H1 (cell line): ENCODE data around the gene RPL7L1. TPM values are rescaled to one million over a fixed set of nuclear protein-coding genes. Genes with fewer than 3 reads are reported as not detected.

Experiments used
- CTCF ChIA-PET: fragments of 300-600 bp; sonication (Branson Sonifier 250); formaldehyde crosslinking; loops from one replicate; lab custom pipeline; 2021; ENCODE audit not compliant: partially characterized antibody; lab: Charles Lee
- POLR2A ChIA-PET: fragments of 300-600 bp; sonication (Branson Sonifier 250); formaldehyde crosslinking; loops from one replicate; lab custom pipeline; 2021; ENCODE audit warnings: inconsistent platforms; ENCODE audit not compliant: partially characterized antibody; lab: Charles Lee
- DNase-seq, 2 experiments: peaks; one replicate each; pipeline versions ENCODE4 v3.0.0 to v3.0.0-alpha.2; 2010 to 2022; ENCODE audit warnings: low spot score in 2 of 2, low read depth in 1 of 2, mixed read lengths in 1 of 2
- FAIRE-seq: peaks from 2 replicates; lab custom pipeline; 2011; peaks lifted over from hg19 to GRCh38; lab: Jason Lieb, UNC
- H2AFZ ChIP-seq: 2 replicates; pipeline ENCODE4 v1.8.1; 2012; ENCODE audit warnings: low read length, inconsistent platforms
- H2AK5ac ChIP-seq: 2 replicates; pipeline ENCODE4 v1.6.1; 2013; ENCODE audit warnings: low read depth, low read length
- H2BK120ac ChIP-seq: replicated peaks from 2 replicates; pipeline ENCODE3; 2013; ENCODE audit warnings: low read depth, low read length, inconsistent platforms
- H2BK12ac ChIP-seq: 2 replicates; pipeline ENCODE4 v1.6.1; 2013; ENCODE audit warnings: low read depth, low read length
- H2BK15ac ChIP-seq: 2 replicates; pipeline ENCODE4 v1.6.1; 2013; ENCODE audit warnings: low read length
- H2BK20ac ChIP-seq: 2 replicates; pipeline ENCODE4 v1.6.1; 2013; ENCODE audit warnings: low read length
- H2BK5ac ChIP-seq: 2 replicates; pipeline ENCODE4 v1.6.1; 2013; ENCODE audit warnings: low read depth, low read length
- H3K14ac ChIP-seq: 2 replicates; pipeline ENCODE4 v1.6.1; 2013; ENCODE audit warnings: inconsistent platforms; ENCODE audit not compliant: insufficient read length
- H3K18ac ChIP-seq: 2 replicates; pipeline ENCODE4 v1.6.1; 2013; ENCODE audit warnings: low read length; ENCODE audit errors: extremely low read depth
- H3K23ac ChIP-seq: 2 replicates; pipeline ENCODE4 v1.6.1; 2013; ENCODE audit warnings: inconsistent platforms; ENCODE audit not compliant: insufficient read length
- H3K23me2 ChIP-seq: 2 replicates; pipeline ENCODE4 v1.6.1; 2013; ENCODE audit warnings: low read depth, low read length
- H3K27ac ChIP-seq: 2 replicates; pipeline ENCODE4 v1.6.1; 2011; ENCODE audit warnings: low read depth, low read length, inconsistent platforms
- H3K27me3 ChIP-seq, 4 experiments: replicated peaks in 1 of 4; 1 replicate in 1 of 4; 2 replicates in 3 of 4; pipeline versions ENCODE4 v1.6.1 to v1.8.1; 2011 to 2013; ENCODE audit warnings: low read length in 3 of 4, mild to moderate bottlenecking in 3 of 4, inconsistent platforms in 2 of 4, mixed read lengths in 2 of 4, moderate library complexity in 1 of 4; ENCODE audit not compliant: control insufficient read depth in 3 of 4, insufficient read depth in 3 of 4; ENCODE audit errors: extremely low read depth in 1 of 4
- H3K36me3 ChIP-seq, 4 experiments: 2 replicates each; pipeline versions ENCODE4 v1.6.1 to v1.8.1; 2011 to 2013; ENCODE audit warnings: mild to moderate bottlenecking in 4 of 4, low read length in 3 of 4, moderate library complexity in 2 of 4, control low read depth in 1 of 4, inconsistent platforms in 1 of 4; ENCODE audit not compliant: insufficient read depth in 4 of 4, control insufficient read depth in 2 of 4
- H3K4ac ChIP-seq: replicated peaks from 2 replicates; pipeline ENCODE3; 2013; ENCODE audit warnings: low read length, low read depth, mixed read lengths, inconsistent platforms; ENCODE audit not compliant: insufficient read length
- H3K4me1 ChIP-seq, 4 experiments: replicated peaks in 1 of 4; 1 replicate in 1 of 4; 2 replicates in 3 of 4; pipeline versions ENCODE4 v1.6.1 to v1.8.1; 2011 to 2013; ENCODE audit warnings: low read length in 3 of 4, inconsistent platforms in 2 of 4, mixed read lengths in 1 of 4; ENCODE audit not compliant: insufficient read depth in 4 of 4, control insufficient read depth in 3 of 4
- H3K4me2 ChIP-seq, 2 experiments: 2 replicates each; pipeline versions ENCODE4 v1.6.1 to v1.8.1; 2011 to 2013; ENCODE audit warnings: low read depth in 2 of 2, low read length in 2 of 2, control low read depth in 1 of 2, inconsistent platforms in 1 of 2, mild to moderate bottlenecking in 1 of 2; ENCODE audit not compliant: insufficient read depth in 1 of 2
- H3K4me3 ChIP-seq, 4 experiments: fragments of 200-600, 300-600 bp in 1 of 4; sonication (generic), shearing (Covaris generic), sonication (Bioruptor Twin) in 1 of 4; 2 replicates each; pipeline versions ENCODE4 v1.5.1 to v1.8.1; 2011 to 2016; ENCODE audit warnings: low read length in 4 of 4, low read depth in 3 of 4, control low read depth in 2 of 4, inconsistent platforms in 2 of 4, mild to moderate bottlenecking in 2 of 4, mixed read lengths in 1 of 4, moderate library complexity in 1 of 4; ENCODE audit not compliant: insufficient read depth in 2 of 4; ENCODE audit errors: extremely low read depth in 1 of 4
- H3K56ac ChIP-seq: replicated peaks from 2 replicates; pipeline ENCODE3; 2013; ENCODE audit warnings: low read depth, mild to moderate bottlenecking, mixed read lengths, low read length, inconsistent platforms; ENCODE audit not compliant: insufficient read length
- H3K79me1 ChIP-seq: 2 replicates; pipeline ENCODE4 v1.6.1; 2013; ENCODE audit warnings: low read depth, low read length, control low read depth
- H3K79me2 ChIP-seq, 2 experiments: 2 replicates each; pipeline versions ENCODE4 v1.6.1 to v1.8.1; 2012 to 2013; ENCODE audit warnings: low read length in 2 of 2, mild to moderate bottlenecking in 2 of 2, inconsistent platforms in 1 of 2; ENCODE audit not compliant: insufficient read depth in 2 of 2, control insufficient read depth in 1 of 2
- H3K9ac ChIP-seq, 4 experiments: replicated peaks in 1 of 4; 1 replicate in 1 of 4; 2 replicates in 3 of 4; pipeline versions ENCODE4 v1.6.1 to v1.8.1; 2011 to 2013; ENCODE audit warnings: low read depth in 3 of 4, low read length in 3 of 4, control low read depth in 2 of 4, mild to moderate bottlenecking in 2 of 4, moderate library complexity in 2 of 4, inconsistent platforms in 1 of 4; ENCODE audit errors: extremely low read depth in 1 of 4
- H3K9me3 ChIP-seq, 2 experiments: 2 replicates each; pipeline versions ENCODE4 v1.6.1 to v1.8.1; 2012 to 2013; ENCODE audit warnings: mild to moderate bottlenecking in 2 of 2, moderate library complexity in 2 of 2, control low read depth in 1 of 2, inconsistent platforms in 1 of 2, low read depth in 1 of 2, low read length in 1 of 2, mixed read lengths in 1 of 2; ENCODE audit not compliant: insufficient read depth in 2 of 2
- H4K20me1 ChIP-seq, 2 experiments: replicated peaks in 1 of 2; 2 replicates each; pipeline versions ENCODE3 to v1.8.1; 2011 to 2013; ENCODE audit warnings: inconsistent platforms in 2 of 2, low read length in 2 of 2, mild to moderate bottlenecking in 1 of 2; ENCODE audit not compliant: insufficient read depth in 2 of 2, control insufficient read depth in 1 of 2
- H4K5ac ChIP-seq: 2 replicates; pipeline ENCODE4 v1.6.1; 2013; ENCODE audit warnings: low read length, low read depth, mixed read lengths, inconsistent platforms; ENCODE audit not compliant: insufficient read length
- H4K8ac ChIP-seq: 2 replicates; pipeline ENCODE4 v1.8.0; 2013; ENCODE audit warnings: mild to moderate bottlenecking, moderate library complexity, low read length, inconsistent platforms; ENCODE audit not compliant: insufficient read depth; ENCODE audit errors: extremely low read depth
- H4K91ac ChIP-seq: replicated peaks from 2 replicates; pipeline ENCODE3; 2013; ENCODE audit warnings: low read length, mixed read lengths, inconsistent platforms; ENCODE audit not compliant: insufficient read length
- SIN3A ChIP-seq, 2 experiments: IDR thresholded peaks in 1 of 2; conservative IDR thresholded peaks in 1 of 2; 2 replicates each; pipeline ENCODE4 v1.6.1; 2011 to 2012; ENCODE audit warnings: low read length in 2 of 2, improper control_type of control experiment in 1 of 2, low read depth in 1 of 2, mild to moderate bottlenecking in 1 of 2
- WGBS, 2 experiments: shearing (Covaris generic) in 1 of 2; methylation state at CpG; one replicate each; pipeline versions ENCODE4 v1.1.6 to v1.1.7; 2013 to 2015; ENCODE audit warnings: low lambda C conversion rate in 2 of 2, mixed read lengths in 2 of 2, inconsistent platforms in 1 of 2, low coverage in 1 of 2, missing lambda C conversion rate in 1 of 2; ENCODE audit not compliant: insufficient replicate concordance in 2 of 2, insufficient coverage in 1 of 2, insufficient read length in 1 of 2; ENCODE audit errors: extremely low coverage in 1 of 2, missing lambda C conversion rate in 1 of 2; 5-methylcytosine and 5-hydroxymethylcytosine counted together
- polyA plus RNA-seq, 7 experiments: library from polyadenylated mRNA; depleted of rRNA in 3 of 7; stranded (reverse) in 5 of 7; unstranded in 2 of 7; fragments of >200 nt in 5 of 7; fragments of 200-250 nt in 2 of 7; gene quantifications; 1 replicate in 5 of 7; 2 replicates in 1 of 7; 4 replicates in 1 of 7; pipeline versions ENCODE4 v1.2.1 to v1.2.3, GENCODE V29; 2011 to 2013; ENCODE audit warnings: missing spikeins in 2 of 7, mixed read lengths in 2 of 7
- total RNA-seq: library from RNA; stranded (reverse); fragmentation: NEBNext Ultra II Directional; extraction: Animal tissue kit (Norgen Biotek cat#: 25700); gene quantifications from 2 replicates; pipeline ENCODE4 v1.2.1, GENCODE V29; 2021

RPL7L1 gene
- total and polyA plus RNA-seq, 2 of the 8 experiments (the other 6 are each of a cell fraction or from before 2014, with no cell fraction given): 31.0 to 117 TPM

GRCh38 chr6:42891199-42891722, 11.8 kb downstream of the RPL7L1 start:
- H3K23me2 ChIP-seq: peaks cover 4% of the 10 kb centered on the region; the same call in 1 of the 2 replicates
- WGBS, 2 experiments: 64% methylated on average over 17 of the region's 17 CpGs; no CpG with 5 or more reads in 1 of the 2 experiments
- ChIA-PET CTCF (interaction anchor here (0.8 to 1.0 kb wide), 2 partner anchors 13 to 206 kb away, joined by 3 read pairs; no protein-coding TSS in a partner anchor), POLR2A (interaction anchor here (0.7 to 7.0 kb wide), 21 partner anchors 8 to 450 kb away, joined by 3 to 130 read pairs (median 4); partner anchors contain the start of genes BICRAL, CNPY3, PEX6 and RPL7L1)
- no peaks in the 10 kb centered on the region for H4K20me1 ChIP-seq
- peak overlapping the region; percentile 74 to 97 for H3K4me2 ChIP-seq
- H3K36me3 ChIP-seq: peaks cover 0 to 11% (median 4%) of the 10 kb centered on the region in 4 experiments; a peak in 4 of 8 replicates
- H3K9me3 ChIP-seq: no peaks in the 10 kb centered on the region
- no peak overlapping the region for H2BK20ac ChIP-seq
- peak overlapping the region in 3 of 4 experiments; percentile 68 to 95 (median 91); a peak in 4 of 7 replicates for H3K9ac ChIP-seq
- no peaks in the 10 kb centered on the region for H3K27me3 ChIP-seq
- H3K27ac ChIP-seq: peak overlapping the region; percentile 94; the same call in 1 of the 2 replicates
- peak overlapping the region; percentile 89 for H4K5ac ChIP-seq
- no peak for FAIRE-seq
- no peaks in the 10 kb centered on the region for H3K79me1 ChIP-seq
- peak overlapping the region; percentile 82; the same call in 1 of the 2 replicates for H2BK5ac ChIP-seq
- H3K56ac ChIP-seq: peak overlapping the region; percentile 89
- H3K18ac ChIP-seq: peak overlapping the region; percentile 72; the same call in 1 of the 2 replicates
- H2BK120ac ChIP-seq: no peak overlapping the region
- no peak overlapping the region for H2AK5ac ChIP-seq
- no peak overlapping the region for H3K14ac ChIP-seq
- peaks cover 0 to 5% (median 4%) of the 10 kb centered on the region in 4 experiments; a peak in 5 of 7 replicates for H3K4me1 ChIP-seq
- no peak overlapping the region for H3K23ac ChIP-seq
- H2BK12ac ChIP-seq: peak overlapping the region; percentile 29; the same call in 1 of the 2 replicates
- no peak for TF ChIP-seq SIN3A (conservative IDR thresholded peaks at IDR 0.05 in 1 of 2, IDR thresholded peaks at IDR 0.05 in 1 of 2; ENCODE audit: low read depth in 1 of 2, low read length in 2 of 2)
- TF ChIP-seq, all 59 proteins: peak for 0
- peak overlapping the region; percentile 76 to 94 (median 84) for H3K4me3 ChIP-seq
- DNase-seq: no peak
- no peak overlapping the region; the same call in 1 of the 2 replicates for H2BK15ac ChIP-seq
- H4K91ac ChIP-seq: peak overlapping the region; percentile 72
- H3K79me2 ChIP-seq: no peaks in the 10 kb centered on the region
- H2AFZ ChIP-seq: peak overlapping the region; percentile 87
- peak overlapping the region; percentile 81 for H3K4ac ChIP-seq
- peak overlapping the region; percentile 74 for H4K8ac ChIP-seq
